Fibroblast of mammary gland (primary cell): ENCODE results near the gene SLC24A3.

Source experiments
- DNase-seq: peaks from one replicate; pipeline ENCODE4 v3.0.0-alpha.2; 2010; ENCODE audit warnings: low read depth
- H3K4me3 ChIP-seq: 2 replicates; pipeline ENCODE4 v1.5.1; 2011; ENCODE audit warnings: low read depth, mild to moderate bottlenecking, low read length, moderate library complexity; ENCODE audit not compliant: control insufficient read depth
- CTCF ChIP-seq: conservative IDR thresholded peaks from 2 replicates; pipeline ENCODE4 v1.5.1; 2011; ENCODE audit warnings: low read depth, low read length, inconsistent platforms; ENCODE audit not compliant: control insufficient read depth, insufficient read depth

Gene SLC24A3

GRCh38 chr20:19361790-19362189 is 149.3 kb downstream of the SLC24A3 start:
- DNase-seq = no peak

GRCh38 chr20:19363476-19363875 is 151.0 kb downstream of the SLC24A3 start:
- no peak for TF ChIP-seq CTCF
- no peak for DNase-seq
- H3K4me3 ChIP-seq = no peak overlapping the region

More at GRCh38 chr20:19361790-19362189, 149.3 kb downstream of the SLC24A3 start:
- no peak for TF ChIP-seq CTCF
- H3K4me3 ChIP-seq = no peak overlapping the region

- DNase-seq = no peak
- H3K4me3 ChIP-seq = no peak overlapping the region
- TF ChIP-seq CTCF = no peak
Observed at GRCh38 chr20:19367591-19367990, 155.1 kb downstream of the SLC24A3 start.

- no peak for DNase-seq
- TF ChIP-seq CTCF = no peak
- no peak overlapping the region for H3K4me3 ChIP-seq
Observed at GRCh38 chr20:19368351-19368750, 155.9 kb downstream of the SLC24A3 start.

GRCh38 chr20:19370076-19371075 is 157.9 kb downstream of the SLC24A3 start:
- DNase-seq = no peak
- H3K4me3 ChIP-seq = no peak overlapping the region
- no peak for TF ChIP-seq CTCF

GRCh38 chr20:19371112-19371511 is 158.7 kb downstream of the SLC24A3 start:
- no peak for TF ChIP-seq CTCF
- no peak for DNase-seq
- H3K4me3 ChIP-seq = no peak overlapping the region

GRCh38 chr20:19374216-19374615 is 161.8 kb downstream of the SLC24A3 start:
- H3K4me3 ChIP-seq = no peak overlapping the region
- TF ChIP-seq CTCF = no peak
- DNase-seq = no peak
